Suprapubic skin (tissue), 4 donors: Measurements from ENCODE around the gene ZSWIM6. TPM values are rescaled to one million over a fixed set of nuclear protein-coding genes. Genes with fewer than 3 reads are reported as not detected.
A peak's percentile ranks its signal among the peaks of the same experiment; 100 is the strongest.

Experiments
- DNase-seq, 2 donors: peaks; one replicate each; pipeline ENCODE4 v3.0.0-alpha.2; 2019; ENCODE audit warnings: low spot score in 2 of 2
- H3K27ac ChIP-seq: fragments of 200-600 bp; sonication (generic); one replicate; pipeline ENCODE4 v1.5.1; 2019
- H3K27me3 ChIP-seq: fragments of 200-600 bp; sonication (generic); one replicate; pipeline ENCODE4 v1.5.1; 2019
- H3K36me3 ChIP-seq: fragments of 200-600 bp; sonication (generic); one replicate; pipeline ENCODE4 v1.5.1; 2019
- H3K4me1 ChIP-seq: fragments of 200-600 bp; sonication (generic); one replicate; pipeline ENCODE4 v1.5.1; 2019
- H3K4me3 ChIP-seq: fragments of 200-600 bp; sonication (generic); one replicate; pipeline ENCODE4 v1.5.1; 2019; ENCODE audit warnings: mild to moderate bottlenecking
- H3K9me3 ChIP-seq: fragments of 200-600 bp; sonication (generic); one replicate; pipeline ENCODE4 v1.5.1; 2019
- EP300 ChIP-seq: sonication (generic); formaldehyde crosslinking; IDR thresholded peaks from one replicate; pipeline ENCODE4 v1.6.1; 2017; ENCODE audit warnings: antibody characterized with exemption
- POLR2A ChIP-seq, 2 donors: fragments of 450-650 bp; IDR thresholded peaks; one replicate each; pipeline ENCODE4 v1.6.1; 2017; ENCODE audit warnings: antibody characterized with exemption in 2 of 2, mild to moderate bottlenecking in 2 of 2, moderate library complexity in 2 of 2
- POLR2AphosphoS5 ChIP-seq, 3 donors: sonication (generic); formaldehyde crosslinking; IDR thresholded peaks; one replicate each; pipeline ENCODE4 v1.6.1; 2017; ENCODE audit warnings: antibody characterized with exemption in 3 of 3
- WGBS: methylation state at CpG from one replicate; pipeline ENCODE4 v1.1.5; 2018; 5-methylcytosine and 5-hydroxymethylcytosine counted together
- total RNA-seq, 4 donors: library from RNA; depleted of rRNA; stranded (reverse); fragments of >200 nt; gene quantifications; one replicate each; pipeline ENCODE4 v1.1.0, GENCODE V29; 2016
- TF ChIP-seq, protein P1 (sequence below), 2 donors: fragments of 200-600 bp in 1 of 2; fragments of 450-650 bp in 1 of 2; sonication (generic) in 1 of 2; IDR thresholded peaks; one replicate each; pipeline ENCODE4 v1.5.1; 2016 to 2019; ENCODE audit warnings: antibody characterized with exemption in 2 of 2, mild to moderate bottlenecking in 1 of 2, moderate library complexity in 1 of 2

The ZSWIM6 gene
- total RNA-seq, 4 donors from 2014 or later: 7.3 to 12.2 (median 8.2) TPM

- TF ChIP-seq EP300 (no peak), POLR2AphosphoS5 (IDR thresholded peaks at IDR 0.05) (no peak), POLR2A (IDR thresholded peaks at IDR 0.05) (no peak)
- TF ChIP-seq, protein P1, sequence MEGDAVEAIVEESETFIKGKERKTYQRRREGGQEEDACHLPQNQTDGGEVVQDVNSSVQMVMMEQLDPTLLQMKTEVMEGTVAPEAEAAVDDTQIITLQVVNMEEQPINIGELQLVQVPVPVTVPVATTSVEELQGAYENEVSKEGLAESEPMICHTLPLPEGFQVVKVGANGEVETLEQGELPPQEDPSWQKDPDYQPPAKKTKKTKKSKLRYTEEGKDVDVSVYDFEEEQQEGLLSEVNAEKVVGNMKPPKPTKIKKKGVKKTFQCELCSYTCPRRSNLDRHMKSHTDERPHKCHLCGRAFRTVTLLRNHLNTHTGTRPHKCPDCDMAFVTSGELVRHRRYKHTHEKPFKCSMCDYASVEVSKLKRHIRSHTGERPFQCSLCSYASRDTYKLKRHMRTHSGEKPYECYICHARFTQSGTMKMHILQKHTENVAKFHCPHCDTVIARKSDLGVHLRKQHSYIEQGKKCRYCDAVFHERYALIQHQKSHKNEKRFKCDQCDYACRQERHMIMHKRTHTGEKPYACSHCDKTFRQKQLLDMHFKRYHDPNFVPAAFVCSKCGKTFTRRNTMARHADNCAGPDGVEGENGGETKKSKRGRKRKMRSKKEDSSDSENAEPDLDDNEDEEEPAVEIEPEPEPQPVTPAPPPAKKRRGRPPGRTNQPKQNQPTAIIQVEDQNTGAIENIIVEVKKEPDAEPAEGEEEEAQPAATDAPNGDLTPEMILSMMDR (IDR thresholded peaks at IDR 0.05): no peak
- Histone ChIP-seq H3K4me1 (peaks cover 8% of the 10 kb centered on the region), H3K27me3 (no peaks in the 10 kb centered on the region), H3K36me3 (no peaks in the 10 kb centered on the region), H3K4me3 (no peak overlapping the region), H3K9me3 (no peaks in the 10 kb centered on the region), H3K27ac (no peak overlapping the region)
- DNase-seq: no peak
- 88% methylated on average over 2 of the region's 2 CpGs for WGBS
These were observed 42.8 kb upstream of the ZSWIM6 start for GRCh38 chr5:61289241-61289640.

DNA sequence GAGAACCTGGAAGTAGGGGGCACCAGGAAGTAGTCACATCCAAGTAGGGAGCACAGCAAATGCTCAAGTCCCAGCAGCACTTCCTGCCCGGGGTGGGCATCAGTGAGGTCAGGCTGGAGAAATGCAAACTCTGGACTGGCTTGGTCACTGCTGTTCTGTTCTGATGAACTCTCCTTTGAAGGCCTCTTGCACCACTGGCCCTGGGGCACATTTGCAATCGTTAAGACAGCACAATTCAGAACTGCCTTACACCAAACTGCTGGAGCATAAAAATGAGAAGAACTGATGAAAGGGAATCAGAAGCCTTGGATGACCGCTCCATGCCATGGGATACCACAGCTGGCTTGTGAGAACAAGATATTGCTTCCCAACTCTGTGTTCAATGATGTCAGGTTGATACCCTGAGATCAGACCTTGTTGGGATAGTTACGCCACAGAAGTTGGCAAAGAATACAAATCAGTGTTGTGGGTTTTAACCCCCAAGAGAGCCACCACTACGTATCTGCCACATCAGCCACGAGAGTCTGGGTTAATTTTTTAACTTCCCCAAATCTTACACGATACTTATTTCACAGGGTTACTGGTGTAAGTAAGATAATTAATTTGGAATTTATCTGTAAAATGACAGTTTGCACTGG is 42.3 kb upstream of the ZSWIM6 start:
- TF ChIP-seq POLR2A (IDR thresholded peaks at IDR 0.05) (no peak), POLR2AphosphoS5 (IDR thresholded peaks at IDR 0.05) (no peak), EP300 (no peak)
- TF ChIP-seq, protein P1 (IDR thresholded peaks at IDR 0.05): no peak
- H3K4me1 ChIP-seq: peaks cover 8% of the 10 kb centered on the region
- no peaks in the 10 kb centered on the region for H3K9me3 ChIP-seq
- no peak overlapping the region for H3K4me3 ChIP-seq
- 81% methylated on average over 7 of the region's 7 CpGs for WGBS
- H3K27me3 ChIP-seq: no peaks in the 10 kb centered on the region
- DNase-seq: no peak
- no peaks in the 10 kb centered on the region for H3K36me3 ChIP-seq
- no peak overlapping the region for H3K27ac ChIP-seq

DNA sequence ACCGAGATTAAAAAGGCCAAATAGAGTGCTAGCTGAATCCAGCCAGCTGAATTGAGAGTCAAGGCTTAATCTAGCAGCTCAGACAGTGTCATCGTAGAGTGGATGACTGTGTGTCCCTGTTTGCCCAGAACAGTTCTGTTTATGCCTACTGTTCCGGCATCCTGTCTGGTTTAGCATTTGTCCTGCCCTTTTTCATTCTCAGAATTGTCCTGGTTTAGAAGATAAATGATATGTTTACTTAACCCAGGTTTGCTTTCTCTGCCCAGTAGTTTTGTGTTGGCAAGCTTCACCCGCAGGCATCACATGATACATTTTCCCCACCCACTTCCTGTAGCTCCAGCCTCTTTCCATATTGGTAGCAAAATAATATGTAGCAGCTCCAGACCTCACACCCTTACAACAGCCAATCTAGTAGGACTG is 41.3 kb upstream of the ZSWIM6 start:
- H3K4me3 ChIP-seq: no peak overlapping the region
- H3K36me3 ChIP-seq: no peaks in the 10 kb centered on the region
- H3K27ac ChIP-seq: no peak overlapping the region
- no peaks in the 10 kb centered on the region for H3K27me3 ChIP-seq
- no peak for TF ChIP-seq EP300
- TF ChIP-seq POLR2A (IDR thresholded peaks at IDR 0.05): no peak
- 68% methylated on average over 4 of the region's 4 CpGs for WGBS
- peaks cover 8% of the 10 kb centered on the region for H3K4me1 ChIP-seq
- no peak for DNase-seq
- no peaks in the 10 kb centered on the region for H3K9me3 ChIP-seq

DNA sequence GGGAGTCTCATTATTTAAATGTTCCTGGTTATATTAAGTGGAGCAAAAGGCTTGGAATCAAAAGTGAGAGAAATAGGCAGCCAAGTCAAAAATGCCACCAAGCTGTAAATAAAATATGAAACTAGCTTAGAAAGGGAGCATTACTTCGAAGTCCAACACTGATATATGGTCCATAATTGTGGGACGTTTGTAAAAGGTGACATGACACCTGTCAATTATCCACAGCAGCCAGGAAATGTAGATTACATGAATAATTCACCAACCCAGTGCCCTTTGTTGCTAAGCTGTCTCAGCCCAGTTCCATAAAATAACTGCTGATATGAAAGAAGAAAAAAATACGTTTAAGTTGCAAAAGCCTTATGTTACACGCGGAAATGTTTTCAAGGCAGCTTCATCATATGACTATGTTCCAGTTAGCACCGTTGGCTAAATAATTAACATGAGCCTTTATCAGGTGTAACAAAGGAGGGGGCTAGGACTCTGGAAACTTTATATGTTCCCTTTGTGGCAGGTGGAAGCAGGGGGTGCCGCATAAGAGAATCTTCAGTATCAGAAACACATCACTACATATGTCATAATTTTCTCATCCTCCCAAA is 39.9 kb upstream of the ZSWIM6 start:
- Histone ChIP-seq H3K36me3 (no peaks in the 10 kb centered on the region), H3K9me3 (no peaks in the 10 kb centered on the region), H3K4me1 (peaks cover 8% of the 10 kb centered on the region), H3K27ac (no peak overlapping the region), H3K4me3 (no peak overlapping the region), H3K27me3 (no peaks in the 10 kb centered on the region)
- no peak for TF ChIP-seq POLR2A (IDR thresholded peaks at IDR 0.05)
- TF ChIP-seq POLR2AphosphoS5 (IDR thresholded peaks at IDR 0.05): no peak
- TF ChIP-seq, protein P1 (IDR thresholded peaks at IDR 0.05): no peak
- no peak for TF ChIP-seq EP300
- 82% methylated on average over 7 of the region's 7 CpGs for WGBS
- no peak for DNase-seq

GRCh38 chr5:61293071-61293470 is 39.0 kb upstream of the ZSWIM6 start:
- TF ChIP-seq POLR2A (IDR thresholded peaks at IDR 0.05) (no peak), EP300 (no peak), POLR2AphosphoS5 (IDR thresholded peaks at IDR 0.05) (no peak)
- TF ChIP-seq, protein P1 (IDR thresholded peaks at IDR 0.05): no peak
- Histone ChIP-seq H3K27ac (no peak overlapping the region), H3K27me3 (no peaks in the 10 kb centered on the region), H3K4me1 (peaks cover 8% of the 10 kb centered on the region), H3K36me3 (no peaks in the 10 kb centered on the region), H3K9me3 (no peaks in the 10 kb centered on the region), H3K4me3 (no peak overlapping the region)
- DNase-seq: peak in 1 of 2 donors; percentile 64
- 59% methylated on average over 4 of the region's 4 CpGs for WGBS
